ENCODE data around the gene C16orf90. TPM values are rescaled to one million over a fixed set of nuclear protein-coding genes. Genes with fewer than 3 reads are reported as not detected.
"Not testable (repeated sequence)": the region's sequence is repeated elsewhere in the genome, so short reads cannot be mapped to it uniquely, and the experiment has no call there.

The C16orf90 gene
- total RNA-seq, 1 donor, result not detected

DNA sequence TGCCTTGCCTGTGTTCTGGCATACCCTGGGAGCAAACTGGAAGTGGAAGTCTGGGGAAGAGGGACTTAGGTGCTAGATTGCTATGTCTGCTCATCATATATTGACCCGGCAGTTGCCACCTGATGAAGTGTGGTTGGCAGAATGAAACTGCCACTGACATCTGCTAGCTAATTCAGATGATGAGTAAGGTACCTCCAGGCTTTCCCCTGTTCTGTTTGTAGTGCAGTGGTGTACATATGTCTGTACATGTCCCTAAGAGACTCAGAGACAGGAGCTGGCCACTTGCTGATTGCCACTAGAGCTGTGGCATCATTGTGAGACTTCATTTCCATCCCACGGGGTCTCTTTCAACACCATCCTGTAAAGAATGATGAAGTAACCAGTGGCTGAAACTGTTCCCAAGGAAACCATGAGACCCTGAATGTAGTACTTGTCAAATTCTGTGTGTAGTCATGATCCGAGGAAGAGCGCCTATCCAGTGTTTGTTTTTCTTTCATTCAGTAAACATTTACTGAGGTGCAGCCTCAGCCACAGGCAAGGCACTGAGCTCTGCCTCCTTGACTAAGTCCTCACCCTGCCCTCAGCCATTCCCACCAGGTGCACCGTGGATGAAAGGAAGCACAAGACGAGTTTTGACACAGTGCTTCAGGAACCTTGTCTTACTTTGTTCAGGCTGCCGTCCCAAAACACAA is 18.7 kb upstream of the C16orf90 start:
- DNase-seq (ENCODE audit: low read depth in 2 of 3, low spot score in 2 of 3), result no peak

- DNase-seq (ENCODE audit: low read depth in 2 of 3, low spot score in 2 of 3), result no peak
These were observed 16.2 kb upstream of the C16orf90 start for GRCh38 chr16:3511286-3512180.

- DNase-seq (ENCODE audit: low read depth in 2 of 3, low spot score in 2 of 3), result no peak
These were observed 15.1 kb upstream of the C16orf90 start for GRCh38 chr16:3510416-3510815.

DNA sequence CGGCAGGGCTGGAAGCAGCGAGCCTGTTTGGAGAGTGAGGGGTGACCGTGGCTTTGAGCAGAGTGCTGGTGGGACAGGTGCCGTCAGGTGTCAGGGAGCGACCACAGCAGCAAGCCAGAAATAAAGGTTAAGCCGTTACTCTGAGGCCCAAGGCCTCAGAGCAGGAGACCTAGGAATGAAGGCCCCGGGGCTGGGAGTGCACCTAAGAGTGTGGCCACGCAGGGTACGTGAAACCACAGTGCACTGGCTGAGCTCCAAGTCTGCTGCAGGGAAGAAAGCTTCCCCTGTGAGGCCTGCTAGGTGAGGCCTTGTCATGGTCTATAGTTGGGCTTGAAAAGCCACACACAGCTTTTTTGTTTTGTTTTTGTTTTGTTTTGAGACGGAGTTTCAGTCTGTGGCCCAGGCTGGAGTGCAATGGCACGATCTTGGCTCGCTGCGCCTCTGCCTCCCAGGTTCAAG is 14.2 kb upstream of the C16orf90 start:
- DNase-seq (ENCODE audit: low read depth in 2 of 3, low spot score in 2 of 3), result peak; percentile 40 to 63 (median 50)

- no peak for DNase-seq (ENCODE audit: low read depth in 2 of 3, low spot score in 2 of 3)
These were observed 13.4 kb upstream of the C16orf90 start for GRCh38 chr16:3508736-3509135.

DNA sequence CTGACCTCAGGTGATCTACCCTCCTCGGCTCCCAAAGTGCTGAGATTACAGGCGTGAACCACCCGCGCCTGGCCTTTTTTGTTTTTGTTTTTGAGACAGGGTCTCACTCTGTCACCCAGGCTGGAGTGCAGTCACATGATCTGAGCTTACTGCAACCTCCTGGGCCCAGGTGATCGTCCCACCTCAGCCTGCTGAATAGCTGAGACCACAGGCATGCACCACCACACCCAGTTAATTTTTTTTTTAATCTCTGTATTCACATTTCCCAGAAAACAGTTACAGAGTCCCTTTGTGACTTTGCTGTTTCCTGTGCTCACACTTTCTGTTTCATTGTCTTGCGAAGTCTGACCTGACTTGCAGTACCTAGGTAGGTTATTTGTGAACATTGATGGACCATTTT is 8.2 kb upstream of the C16orf90 start:
- peak in 1 of 3 donors; percentile 13 for DNase-seq (ENCODE audit: low read depth in 2 of 3, low spot score in 2 of 3)

- DNase-seq (ENCODE audit: low read depth in 2 of 3, low spot score in 2 of 3), result no peak
These were observed 6.6 kb upstream of the C16orf90 start for GRCh38 chr16:3501783-3502400.

- not testable (repeated sequence) for DNase-seq (ENCODE audit: low read depth in 2 of 3, low spot score in 2 of 3)
These were observed 6.1 kb upstream of the C16orf90 start for GRCh38 chr16:3501412-3501761.

- no peak for DNase-seq (ENCODE audit: low read depth in 2 of 3, low spot score in 2 of 3)
These were observed 3.7 kb upstream of the C16orf90 start for GRCh38 chr16:3498988-3499387.

DNA sequence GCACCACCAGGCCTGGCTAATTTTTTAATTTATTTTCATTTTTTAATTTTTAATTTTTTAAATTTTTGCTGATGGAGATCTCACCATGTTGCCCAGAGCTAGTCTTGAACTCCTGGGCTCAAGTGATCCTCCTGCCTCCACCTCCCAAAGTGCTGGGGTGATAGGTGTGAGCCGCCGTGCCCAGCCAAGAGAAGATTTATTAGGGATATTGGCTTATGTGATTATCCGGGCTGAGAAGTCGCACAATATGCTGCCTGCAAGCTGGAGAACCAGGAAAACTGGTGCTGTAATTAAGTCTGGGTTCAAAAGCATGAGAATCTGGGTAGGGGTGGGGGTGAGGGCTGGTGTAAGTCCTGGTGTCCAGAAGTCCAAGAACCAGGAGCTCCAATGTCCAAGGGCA is 2.5 kb upstream of the C16orf90 start:
- no peak for DNase-seq (ENCODE audit: low read depth in 2 of 3, low spot score in 2 of 3)

- DNase-seq (ENCODE audit: low read depth in 2 of 3, low spot score in 2 of 3), result no peak
These were observed 1.1 kb upstream of the C16orf90 start for GRCh38 chr16:3496386-3496785.

DNA sequence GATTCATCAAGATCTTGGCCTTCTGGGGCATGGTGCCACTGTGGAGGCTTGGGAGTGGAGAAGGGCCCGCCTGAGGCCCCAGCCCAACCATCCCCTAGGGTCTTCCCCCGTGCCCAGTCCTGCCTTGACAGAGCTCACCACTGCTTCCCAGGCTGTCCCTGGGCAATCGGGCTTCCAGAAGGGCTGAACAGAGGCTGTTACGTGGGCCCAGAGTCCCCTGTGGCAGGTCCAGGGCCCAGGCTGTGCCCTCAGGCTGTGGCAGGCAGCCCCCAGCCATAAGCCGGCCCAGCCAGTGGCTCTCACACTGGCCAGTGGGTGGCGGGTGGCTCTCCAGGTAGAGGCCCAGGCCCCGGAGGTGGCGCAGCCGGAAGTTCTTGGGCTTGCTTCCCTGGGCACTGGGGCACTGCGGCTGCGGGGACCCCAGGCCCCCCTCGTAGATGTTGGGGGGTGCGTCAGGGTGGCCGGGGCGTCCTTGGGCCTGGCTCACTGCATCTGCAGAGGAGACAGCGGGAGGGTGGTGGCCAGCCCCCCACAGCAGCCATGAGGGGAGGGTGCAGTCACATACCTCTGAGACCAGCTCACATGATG is 809 bp downstream of the C16orf90 start:
- DNase-seq (ENCODE audit: low read depth in 2 of 3, low spot score in 2 of 3), result no peak

DNA sequence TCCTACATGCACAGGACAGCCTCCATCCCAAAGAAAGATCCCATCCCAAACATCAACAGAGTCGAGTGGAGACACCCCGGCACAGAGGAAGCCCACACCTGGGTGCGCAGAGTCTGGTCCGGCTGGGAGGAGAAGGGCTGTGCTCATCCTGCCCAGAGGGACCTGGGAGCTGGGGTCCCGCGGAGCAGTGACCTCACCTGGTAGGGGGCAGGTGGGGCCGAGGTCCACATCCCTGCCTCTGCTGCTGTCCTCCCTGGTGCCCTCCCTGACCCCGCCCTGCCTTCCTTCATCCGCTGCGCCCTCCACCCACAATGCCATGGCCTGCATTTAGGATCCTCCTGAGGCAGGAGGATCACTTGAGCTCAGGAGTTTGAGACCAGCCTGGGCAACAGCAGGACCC is 2.9 kb downstream of the C16orf90 start:
- no peak for DNase-seq (ENCODE audit: low read depth in 2 of 3, low spot score in 2 of 3)

DNA sequence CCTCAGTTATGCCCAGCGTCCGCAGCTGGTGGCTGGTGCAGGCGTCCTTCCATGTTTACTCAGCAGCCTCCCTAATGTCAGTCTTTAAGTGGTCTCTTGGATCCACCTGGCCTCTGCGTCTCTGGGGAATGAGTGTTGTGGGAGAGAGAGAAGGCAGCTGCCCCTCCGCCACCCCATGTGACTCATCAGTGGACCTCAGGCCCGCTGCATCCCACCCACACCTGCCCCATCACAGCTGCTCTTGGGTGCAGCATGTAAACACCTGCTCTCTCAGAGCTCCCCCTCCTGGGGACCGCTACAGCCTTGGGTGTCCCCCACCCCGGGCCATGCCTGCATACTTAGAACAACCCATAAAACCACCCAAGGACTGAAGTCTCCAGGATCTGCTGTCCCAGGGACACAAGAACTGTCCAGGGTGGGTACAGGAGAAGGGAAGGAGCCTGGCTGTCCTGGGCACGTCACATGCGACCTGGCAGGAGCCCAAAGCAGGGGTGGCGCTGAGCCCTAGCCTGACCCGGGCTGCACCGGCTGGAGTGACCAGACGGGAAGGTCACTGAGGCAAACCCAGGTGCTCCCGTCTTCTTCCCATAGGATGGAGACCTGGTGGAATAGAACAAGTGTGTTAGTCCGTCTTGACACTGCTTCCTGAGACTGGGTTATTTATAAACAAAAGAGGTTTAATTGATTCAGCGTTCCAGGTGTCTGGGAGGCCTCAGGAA is 4.2 kb downstream of the C16orf90 start:
- DNase-seq (ENCODE audit: low read depth in 2 of 3, low spot score in 2 of 3), result no peak

- no peak for DNase-seq (ENCODE audit: low read depth in 2 of 3, low spot score in 2 of 3)
These were observed 6.5 kb downstream of the C16orf90 start for GRCh38 chr16:3488801-3489200.

DNA sequence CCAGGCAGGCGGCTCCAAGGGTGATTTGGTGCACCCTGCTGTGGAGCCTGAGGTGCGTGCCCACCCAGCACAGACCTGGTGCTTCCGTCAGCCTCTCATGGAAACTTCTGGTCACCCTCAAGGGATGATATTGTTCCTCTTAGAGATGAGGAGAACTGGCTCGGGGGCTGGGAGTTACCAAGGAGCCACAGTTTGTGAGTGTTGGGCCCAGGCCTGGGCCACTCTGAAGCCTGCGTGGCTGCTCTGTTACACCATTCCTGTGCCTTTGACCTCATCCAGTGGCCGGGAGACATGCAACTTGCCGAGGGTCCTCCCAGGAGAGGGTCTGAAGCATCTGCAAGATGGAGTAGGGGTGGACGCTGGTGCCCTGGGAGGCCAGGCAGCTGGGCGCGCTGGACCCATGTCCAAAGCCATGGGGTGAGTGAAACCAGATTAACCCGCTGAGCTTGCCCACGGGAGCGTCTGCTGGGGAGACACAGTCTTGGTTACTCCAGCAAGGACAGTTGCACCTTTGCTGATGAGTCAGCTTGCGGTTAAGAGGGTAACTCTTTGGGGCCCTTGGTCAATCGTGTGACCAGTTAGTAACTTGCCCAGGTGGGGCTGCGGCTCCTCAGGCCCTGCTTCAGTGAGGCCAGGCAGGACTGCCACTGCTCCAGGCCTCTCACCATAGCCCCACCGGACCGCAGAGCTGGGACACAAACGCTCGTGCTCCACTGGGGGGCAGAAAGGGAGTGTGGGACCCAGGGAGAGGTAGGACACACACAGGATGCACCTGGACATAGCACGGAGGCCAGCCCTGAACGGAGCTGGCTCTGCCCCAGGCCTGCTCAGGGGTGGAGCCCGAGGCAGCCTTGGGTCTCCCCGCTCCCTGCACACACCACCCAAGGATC is 7.5 kb downstream of the C16orf90 start:
- DNase-seq (ENCODE audit: low read depth in 2 of 3, low spot score in 2 of 3), result peak in 1 of 3 donors; percentile 25

DNA sequence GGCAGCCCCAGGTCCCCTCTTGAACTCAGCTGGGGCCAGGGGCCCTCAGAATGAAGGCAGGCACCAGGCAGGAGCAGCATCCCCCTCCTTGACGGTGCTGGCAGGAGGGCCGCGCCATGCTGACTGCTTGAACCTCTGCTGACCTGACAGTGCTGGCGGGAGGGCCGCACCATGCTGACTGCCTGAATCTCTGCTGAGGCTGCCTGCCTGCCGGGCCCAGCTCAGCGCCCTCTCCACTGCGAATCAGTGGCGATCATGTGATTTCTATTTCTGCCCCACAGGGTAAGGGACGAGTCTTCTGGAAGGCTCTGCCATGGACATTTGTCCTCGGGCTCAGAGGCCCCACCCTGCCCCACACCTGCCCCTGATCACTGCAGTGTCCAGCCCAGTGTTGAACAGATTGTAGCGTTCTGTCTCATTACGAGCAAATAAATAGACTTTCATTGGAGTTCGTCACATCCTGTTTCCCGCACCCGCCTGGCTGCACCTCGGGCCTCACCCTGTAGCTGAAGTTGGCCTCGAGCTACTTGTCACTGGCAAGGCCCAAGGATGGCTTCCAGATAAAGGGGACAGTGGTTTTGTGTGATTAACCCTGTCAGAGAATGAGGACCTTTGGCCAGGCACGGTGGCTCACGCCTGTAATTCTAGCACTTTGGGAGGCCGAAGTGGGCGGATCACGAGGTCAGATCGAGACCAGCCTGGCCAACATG is 8.6 kb downstream of the C16orf90 start:
- no peak for DNase-seq (ENCODE audit: low read depth in 2 of 3, low spot score in 2 of 3)

- no peak for DNase-seq (ENCODE audit: low read depth in 2 of 3, low spot score in 2 of 3)
These were observed 9.3 kb downstream of the C16orf90 start for GRCh38 chr16:3485821-3486505.

All from hematopoietic multipotent progenitor cell (in vitro differentiated cells).